Transverse colon (tissue), 4 donors: ENCODE data around the gene FRMD3. TPM values are rescaled to one million over a fixed set of nuclear protein-coding genes. Genes with fewer than 3 reads are reported as not detected.

Experiments used
- DNase-seq: peaks from one replicate; pipeline ENCODE4 v3.0.0-alpha.2; 2019
- H3K27ac ChIP-seq, 4 donors: fragments of 200-600 bp; sonication (generic); 2 replicates each; pipeline ENCODE4 v1.5.1; 2016 to 2018; ENCODE audit warnings: inconsistent platforms in 4 of 4
- H3K27me3 ChIP-seq: fragments of 200-600 bp; sonication (generic); 2 replicates; pipeline ENCODE4 v1.5.1; 2017; ENCODE audit warnings: inconsistent platforms
- H3K36me3 ChIP-seq, 4 donors: fragments of 200-600 bp; sonication (generic); 2 replicates each; pipeline ENCODE4 v1.5.1; 2017 to 2019; ENCODE audit warnings: inconsistent platforms in 4 of 4
- H3K4me1 ChIP-seq, 4 donors: fragments of 200-600 bp; sonication (generic); 2 replicates each; pipeline ENCODE4 v1.5.1; 2017 to 2020; ENCODE audit warnings: inconsistent platforms in 4 of 4
- H3K4me3 ChIP-seq, 4 donors: fragments of 200-600 bp; sonication (generic); 1 replicate in 1 of 4; 2 replicates in 3 of 4; pipeline versions ENCODE4 v1.5.1 to v1.6.1; 2017 to 2019; ENCODE audit warnings: inconsistent platforms in 4 of 4
- H3K9me3 ChIP-seq, 2 donors: fragments of 200-600 bp; sonication (generic); 2 replicates each; pipeline ENCODE4 v1.5.1; 2017 to 2019; ENCODE audit warnings: inconsistent platforms in 2 of 2
- CTCF ChIP-seq, 5 experiments: fragments of 200-600 bp in 3 of 5; fragments of 450-650 bp in 2 of 5; sonication (generic) in 3 of 5; IDR thresholded peaks; 1 replicate in 2 of 5; 2 replicates in 3 of 5; pipeline ENCODE4 v1.5.1; 2016 to 2017; ENCODE audit warnings: antibody characterized with exemption in 5 of 5, inconsistent platforms in 3 of 5, mild to moderate bottlenecking in 2 of 5, moderate library complexity in 1 of 5
- EP300 ChIP-seq: sonication (generic); formaldehyde crosslinking; IDR thresholded peaks from one replicate; pipeline ENCODE4 v1.6.1; 2017; ENCODE audit warnings: antibody characterized with exemption, low read depth
- POLR2A ChIP-seq: fragments of 450-650 bp; IDR thresholded peaks from one replicate; pipeline ENCODE4 v1.6.1; 2016; ENCODE audit warnings: antibody characterized with exemption, mild to moderate bottlenecking, moderate library complexity
- POLR2AphosphoS5 ChIP-seq, 3 donors: sonication (generic); formaldehyde crosslinking; IDR thresholded peaks; one replicate each; pipeline ENCODE4 v1.6.1; 2016; ENCODE audit warnings: antibody characterized with exemption in 3 of 3
- WGBS, 2 donors: methylation state at CpG; one replicate each; pipeline ENCODE4 v1.1.5; 2018; ENCODE audit warnings: low coverage in 1 of 2; 5-methylcytosine and 5-hydroxymethylcytosine counted together
- in situ Hi-C, 4 donors: fragments of 200-750 bp; cut with MboI; loops; one replicate each; pipeline versions ENCODE4 v1.15.0 to v1.15.1; 2017; ENCODE audit warnings: low sequenced_read_pairs in 3 of 4, low pct_ligation_motif_present in 1 of 4, low pct_unique_long_range_greater_than_20kb in 1 of 4
- intact Hi-C: fragments of 100-400 bp; cut with DNase I; formaldehyde crosslinking; loops from one replicate; pipeline ENCODE4 v1.15.1; 2023; ENCODE audit warnings: low total_unique reads
- total RNA-seq, 4 donors: library from RNA; depleted of rRNA; stranded (reverse); fragments of >200 nt; gene quantifications; one replicate each; pipeline ENCODE4 v1.1.0, GENCODE V29; 2016

The FRMD3 gene
- total RNA-seq, 4 donors from 2014 or later: 5.8 to 37.0 (median 18.1) TPM

- H3K9me3 ChIP-seq: no peaks in the 10 kb centered on the region
- no peak overlapping the region for H3K4me3 ChIP-seq
- in situ Hi-C loops (no loop called here), intact Hi-C loops (no loop called here)
- TF ChIP-seq EP300 (no peak), CTCF (IDR thresholded peaks at IDR 0.05) (no peak), POLR2AphosphoS5 (IDR thresholded peaks at IDR 0.05) (no peak), POLR2A (no peak)
- H3K4me1 ChIP-seq: no peaks in the 10 kb centered on the region
- no peaks in the 10 kb centered on the region for H3K27me3 ChIP-seq
- no peak overlapping the region for H3K27ac ChIP-seq
- no peak for DNase-seq
- H3K36me3 ChIP-seq: no peaks in the 10 kb centered on the region
- WGBS, 2 donors: 93 to 100% methylated on average over 1 to 7 of the region's 7 CpGs
Measured at GRCh38 chr9:83560169-83560826, 22.1 kb upstream of the FRMD3 start.

- H3K4me1 ChIP-seq: no peaks in the 10 kb centered on the region
- no peak overlapping the region for H3K4me3 ChIP-seq
- intact Hi-C loops: no loop called here
- DNase-seq: no peak
- no peak for TF ChIP-seq POLR2A
- no peak for TF ChIP-seq CTCF (IDR thresholded peaks at IDR 0.05)
- no peak for TF ChIP-seq POLR2AphosphoS5 (IDR thresholded peaks at IDR 0.05)
- TF ChIP-seq EP300: no peak
- H3K27ac ChIP-seq: no peak overlapping the region
- H3K36me3 ChIP-seq: no peaks in the 10 kb centered on the region
- H3K27me3 ChIP-seq: no peaks in the 10 kb centered on the region
- in situ Hi-C loops: no loop called here
- peaks cover 0 to 3% of the 10 kb centered on the region in 2 donors for H3K9me3 ChIP-seq
Measured at GRCh38 chr9:83557771-83558170, 19.6 kb upstream of the FRMD3 start.

GRCh38 chr9:83557317-83557716 is 19.1 kb upstream of the FRMD3 start:
- in situ Hi-C loops: no loop called here
- no peaks in the 10 kb centered on the region for H3K36me3 ChIP-seq
- TF ChIP-seq POLR2A (no peak), CTCF (IDR thresholded peaks at IDR 0.05) (no peak), EP300 (no peak), POLR2AphosphoS5 (IDR thresholded peaks at IDR 0.05) (no peak)

GRCh38 chr9:83554278-83554677 is 16.1 kb upstream of the FRMD3 start:
- Histone ChIP-seq H3K4me3 (no peak overlapping the region), H3K9me3 (peaks cover 0 to 5% of the 10 kb centered on the region in 2 donors), H3K27ac (no peak overlapping the region), H3K4me1 (no peaks in the 10 kb centered on the region), H3K27me3 (no peaks in the 10 kb centered on the region), H3K36me3 (no peaks in the 10 kb centered on the region)
- TF ChIP-seq CTCF (IDR thresholded peaks at IDR 0.05) (no peak), POLR2A (no peak), EP300 (no peak), POLR2AphosphoS5 (IDR thresholded peaks at IDR 0.05) (no peak)
- no peak for DNase-seq
- in situ Hi-C loops (no loop called here), intact Hi-C loops (no loop called here)
- WGBS, 2 donors: 77% methylated on average over 3 of the region's 3 CpGs; no CpG with 5 or more reads in 1 of the 2 donors

More at GRCh38 chr9:83557317-83557716, 19.1 kb upstream of the FRMD3 start:
- no peak for DNase-seq
- 86 to 100% methylated on average over 1 of the region's 1 CpG for WGBS, 2 donors
- intact Hi-C loops: no loop called here
- no peak overlapping the region for H3K27ac ChIP-seq
- H3K9me3 ChIP-seq: peaks cover 0 to 5% of the 10 kb centered on the region in 2 donors
- no peaks in the 10 kb centered on the region for H3K27me3 ChIP-seq
- no peaks in the 10 kb centered on the region for H3K4me1 ChIP-seq
- H3K4me3 ChIP-seq: no peak overlapping the region
